Gastroesophageal sphincter (tissue), 3 donors: Measurements from ENCODE around the gene CPAMD8.

Experiments used
- POLR2A ChIP-seq, 2 donors: fragments of 450-650 bp; IDR thresholded peaks; one replicate each; pipeline ENCODE4 v1.6.1; 2017; ENCODE audit warnings: antibody characterized with exemption in 2 of 2, mild to moderate bottlenecking in 2 of 2, moderate library complexity in 1 of 2
- POLR2AphosphoS5 ChIP-seq: sonication (generic); formaldehyde crosslinking; IDR thresholded peaks from one replicate; pipeline ENCODE4 v1.6.1; 2017; ENCODE audit warnings: antibody characterized with exemption
- TF ChIP-seq, protein P1 (sequence below), 4 experiments: fragments of 200-600 bp in 2 of 4; fragments of 450-650 bp in 2 of 4; sonication (generic) in 1 of 4; IDR thresholded peaks; one replicate each; pipeline ENCODE4 v1.5.1; 2017 to 2019; ENCODE audit warnings: antibody characterized with exemption in 4 of 4, mild to moderate bottlenecking in 2 of 4, moderate library complexity in 2 of 4

DNA sequence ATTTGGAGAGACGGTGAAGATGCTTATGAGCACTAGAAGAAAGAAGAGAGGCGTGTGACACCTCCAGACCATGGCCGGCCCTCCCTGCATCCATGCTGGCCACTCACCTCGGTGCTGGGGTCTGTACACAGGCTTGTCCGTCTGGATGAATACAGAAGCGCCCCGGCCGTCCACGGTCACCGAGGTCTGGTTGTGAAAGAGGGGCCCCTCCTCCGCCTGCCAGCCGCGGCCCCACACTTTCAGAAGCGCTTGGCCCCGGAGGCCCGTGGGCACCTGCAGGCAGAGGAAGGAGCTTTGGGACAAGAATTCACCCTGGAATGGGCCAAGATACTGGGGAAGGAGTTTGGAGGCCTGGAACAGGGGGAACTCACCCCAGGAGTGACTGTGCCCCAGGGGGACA, 15.1 kb downstream of the CPAMD8 start:
- TF ChIP-seq, protein P1, sequence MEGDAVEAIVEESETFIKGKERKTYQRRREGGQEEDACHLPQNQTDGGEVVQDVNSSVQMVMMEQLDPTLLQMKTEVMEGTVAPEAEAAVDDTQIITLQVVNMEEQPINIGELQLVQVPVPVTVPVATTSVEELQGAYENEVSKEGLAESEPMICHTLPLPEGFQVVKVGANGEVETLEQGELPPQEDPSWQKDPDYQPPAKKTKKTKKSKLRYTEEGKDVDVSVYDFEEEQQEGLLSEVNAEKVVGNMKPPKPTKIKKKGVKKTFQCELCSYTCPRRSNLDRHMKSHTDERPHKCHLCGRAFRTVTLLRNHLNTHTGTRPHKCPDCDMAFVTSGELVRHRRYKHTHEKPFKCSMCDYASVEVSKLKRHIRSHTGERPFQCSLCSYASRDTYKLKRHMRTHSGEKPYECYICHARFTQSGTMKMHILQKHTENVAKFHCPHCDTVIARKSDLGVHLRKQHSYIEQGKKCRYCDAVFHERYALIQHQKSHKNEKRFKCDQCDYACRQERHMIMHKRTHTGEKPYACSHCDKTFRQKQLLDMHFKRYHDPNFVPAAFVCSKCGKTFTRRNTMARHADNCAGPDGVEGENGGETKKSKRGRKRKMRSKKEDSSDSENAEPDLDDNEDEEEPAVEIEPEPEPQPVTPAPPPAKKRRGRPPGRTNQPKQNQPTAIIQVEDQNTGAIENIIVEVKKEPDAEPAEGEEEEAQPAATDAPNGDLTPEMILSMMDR (IDR thresholded peaks at IDR 0.05): no peak
- TF ChIP-seq POLR2A (IDR thresholded peaks at IDR 0.05) (no peak), POLR2AphosphoS5 (no peak)
